Caki2 (cell line): ENCODE data around the gene C11orf91. TPM values are rescaled to one million over a fixed set of nuclear protein-coding genes. Genes with fewer than 3 reads are reported as not detected.
"Not testable (repeated sequence)": the region's sequence is repeated elsewhere in the genome, so short reads cannot be mapped to it uniquely, and the experiment has no call there.

Experiments
- DNase-seq: peaks from one replicate; pipeline ENCODE4 v3.0.0-alpha.2; 2015; ENCODE audit warnings: low read depth
- in situ Hi-C: cut with HindIII; loops from 2 replicates; pipeline ENCODE4 v1.10.0; 2016; ENCODE audit warnings: low sequenced_read_pairs, low pct_unique_long_range_greater_than_20kb, mixed read lengths
- total RNA-seq: library from RNA; depleted of rRNA; stranded (reverse); fragments of >200 nt; shearing (Covaris generic); gene quantifications from 2 replicates; pipeline ENCODE4 v1.2.3, GENCODE V29; 2014; ENCODE audit warnings: low replicate concordance

C11orf91 gene
- total RNA-seq, 1 experiment from 2014 or later = not detected

DNA sequence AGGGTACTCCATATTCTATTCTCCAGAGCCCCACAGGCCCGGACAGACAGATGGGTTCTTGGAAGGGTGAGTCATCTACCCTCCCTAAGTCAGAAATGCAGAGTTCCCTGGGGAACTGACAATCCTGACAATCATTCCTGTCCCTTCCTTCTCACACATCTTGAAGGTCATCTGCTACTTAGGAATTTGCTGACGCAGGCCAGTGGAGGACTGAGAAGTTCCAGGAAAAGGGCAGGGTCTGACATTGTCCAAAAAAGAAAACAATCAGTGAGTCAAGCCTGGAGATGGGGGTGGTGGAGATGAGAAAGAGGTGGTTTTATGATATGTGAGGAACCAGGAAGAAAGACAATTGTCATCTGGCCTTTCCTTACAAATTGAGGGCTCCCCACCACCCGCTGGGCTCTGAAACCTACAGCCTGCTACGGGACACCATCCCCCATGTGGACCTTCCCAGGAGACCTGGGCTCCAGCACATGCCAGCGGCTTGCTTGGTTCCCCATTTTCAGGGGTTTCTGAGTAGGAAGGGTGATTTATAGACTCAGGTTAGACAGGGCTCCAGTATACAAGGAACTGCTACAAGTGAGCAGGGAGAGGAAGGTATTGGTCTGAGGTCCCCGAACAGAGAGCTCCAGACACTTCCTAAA lies 22.7 kb upstream of the C11orf91 start:
- in situ Hi-C loops = no loop called here
- peak; percentile 80 for DNase-seq

DNA sequence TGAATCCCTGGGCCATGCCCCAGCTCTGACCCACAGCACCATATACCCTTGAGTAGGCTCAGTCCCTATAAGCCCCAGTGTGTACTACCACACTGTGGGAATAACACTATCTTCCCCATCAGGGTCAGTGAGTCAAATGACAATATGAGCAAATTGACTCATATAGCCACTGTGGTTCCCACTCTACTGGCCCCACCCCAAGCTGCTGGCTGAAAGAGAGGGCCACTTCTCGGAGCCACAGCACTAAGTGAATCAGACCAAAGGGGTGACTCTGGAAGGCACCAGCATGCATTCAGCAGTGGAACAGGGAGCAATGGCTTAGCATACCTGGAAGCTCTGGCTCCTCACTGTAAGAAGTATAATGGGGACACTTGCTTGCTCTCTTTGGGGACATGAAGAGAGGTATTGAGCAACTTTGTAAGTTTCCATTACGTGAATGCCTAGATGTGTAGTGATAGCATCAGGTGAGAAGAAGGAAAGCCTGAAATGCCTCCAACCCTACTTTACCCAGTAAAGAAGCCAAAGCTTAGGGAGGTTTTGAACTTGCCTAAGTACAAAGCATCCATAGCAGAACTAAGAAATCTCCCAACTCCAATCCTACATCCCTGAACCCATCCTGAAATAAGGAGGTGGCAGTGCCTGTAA lies 22.1 kb upstream of the C11orf91 start:
- in situ Hi-C loops = no loop called here
- no peak for DNase-seq

DNA sequence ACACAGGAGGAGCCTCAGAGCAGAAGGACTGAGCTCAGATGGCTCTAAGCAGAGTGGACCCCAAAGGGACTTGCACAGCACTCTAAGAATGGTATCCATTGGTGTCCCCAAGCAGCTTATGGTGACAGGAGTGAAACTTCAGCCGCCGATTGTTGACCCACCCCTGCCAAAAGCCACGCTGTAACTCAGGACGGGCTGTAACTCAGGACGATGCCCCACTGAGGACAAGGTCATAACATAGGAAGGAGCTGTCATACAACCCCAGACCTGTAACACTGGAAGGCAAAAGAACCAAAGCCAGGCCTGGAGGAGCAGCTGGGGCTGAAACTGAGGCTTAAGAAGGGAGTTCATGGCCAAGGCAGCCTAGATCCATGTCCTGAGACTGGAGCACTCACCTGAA lies 21.4 kb upstream of the C11orf91 start:
- no peak for DNase-seq
- in situ Hi-C loops = no loop called here

DNA sequence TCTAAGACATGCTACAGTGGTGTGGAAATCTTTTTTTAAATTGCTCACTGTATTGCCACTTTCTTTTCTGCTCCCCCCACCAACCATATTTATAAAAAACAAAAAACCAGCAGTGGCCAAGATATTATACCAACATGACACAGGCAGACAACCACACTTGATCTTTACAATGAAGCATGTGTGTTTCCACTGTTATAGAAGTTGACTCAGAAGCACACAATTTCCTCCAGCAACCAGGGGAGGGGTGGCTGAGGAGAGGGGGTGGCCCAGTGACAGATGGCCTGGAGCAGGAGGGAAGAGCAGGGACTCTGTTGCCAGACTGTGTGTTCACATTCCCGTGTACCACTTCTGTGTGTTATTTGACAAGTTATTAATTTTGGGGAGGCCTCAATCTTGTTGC lies 20.8 kb upstream of the C11orf91 start:
- no peak for DNase-seq
- in situ Hi-C loops = no loop called here

DNA sequence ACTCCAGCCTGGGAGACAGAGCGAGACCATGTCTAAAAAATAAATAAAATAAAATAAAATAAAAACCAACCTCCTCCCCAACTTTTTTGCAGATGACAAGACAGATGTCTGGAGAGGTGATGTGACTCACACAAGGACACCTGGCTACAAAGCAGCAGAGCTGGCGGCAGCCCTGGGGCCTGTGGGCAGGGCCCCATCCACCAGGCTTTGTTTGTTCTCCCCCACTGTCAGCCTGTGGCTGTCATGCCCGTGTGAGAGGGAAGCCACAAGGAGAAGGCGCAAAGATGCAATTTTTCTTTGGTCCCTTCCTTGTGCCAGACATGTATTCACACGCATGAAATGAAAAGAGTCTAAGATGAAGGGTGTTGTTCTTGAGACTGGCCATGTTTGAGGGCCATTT lies 19.0 kb upstream of the C11orf91 start:
- no peak for DNase-seq
- in situ Hi-C loops = no loop called here

DNA sequence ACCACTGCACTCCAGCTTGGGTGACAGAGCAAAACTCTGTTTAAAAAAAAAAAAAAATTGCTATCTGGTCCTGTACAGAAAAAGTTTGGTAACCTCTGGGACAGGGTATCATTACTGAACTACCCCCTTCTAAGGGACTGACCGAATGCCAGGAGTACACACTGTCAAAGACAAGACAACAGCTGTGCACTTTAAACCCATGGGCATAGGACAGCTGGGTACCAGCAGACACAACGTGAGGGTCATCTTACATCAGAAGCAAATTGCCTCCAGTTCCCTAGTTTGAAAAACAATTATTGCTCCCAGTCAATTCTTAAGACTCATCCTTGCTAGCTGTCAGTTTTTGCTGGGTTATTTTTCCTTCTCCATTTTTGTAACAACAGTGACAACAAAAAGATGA lies 17.8 kb upstream of the C11orf91 start:
- no peak for DNase-seq
- in situ Hi-C loops = no loop called here

DNA sequence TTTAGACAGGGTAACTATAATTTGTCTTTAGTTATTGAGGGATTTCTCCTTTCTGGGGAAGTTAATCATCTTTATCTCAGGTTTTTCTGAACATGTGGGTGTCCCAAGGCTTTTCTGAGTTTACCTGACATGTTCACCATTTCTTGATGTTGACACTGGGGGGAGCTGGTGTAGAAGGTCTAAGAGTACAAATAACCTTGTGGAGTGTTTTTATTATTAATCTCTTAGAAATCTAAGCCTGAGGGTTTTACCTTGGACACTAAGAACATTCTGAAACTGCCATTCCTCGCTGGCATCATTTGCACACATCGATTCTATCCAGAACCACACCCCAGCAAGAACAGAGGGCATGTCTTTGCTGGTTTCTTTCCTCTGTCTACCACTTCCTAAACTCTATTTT lies 15.6 kb upstream of the C11orf91 start:
- in situ Hi-C loops = no loop called here
- DNase-seq = no peak

DNA sequence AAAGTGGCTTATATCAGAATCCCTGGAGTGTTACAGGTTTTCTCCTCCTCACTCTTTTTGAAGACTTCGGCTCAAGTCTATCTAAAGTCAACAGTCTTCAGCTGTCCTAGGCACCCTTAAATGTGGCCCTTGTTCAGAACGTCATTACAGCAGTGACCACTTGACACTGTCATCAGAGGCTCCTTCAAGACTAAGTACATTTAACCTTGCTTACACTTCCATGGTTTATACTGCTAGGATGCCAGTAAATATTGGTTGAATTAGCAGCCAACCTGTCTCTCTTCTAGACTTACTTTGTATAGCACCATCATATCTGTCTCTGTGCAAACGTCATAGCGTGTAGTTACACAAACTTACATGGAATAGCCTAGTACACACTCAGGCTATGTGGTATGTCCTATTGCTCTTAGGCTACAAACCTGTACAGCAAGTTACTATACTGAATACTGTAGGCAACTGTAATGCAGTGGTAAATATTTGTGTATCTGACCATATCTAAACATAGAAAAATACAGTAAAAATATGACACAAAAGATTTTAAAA lies 13.3 kb upstream of the C11orf91 start:
- no peak for DNase-seq
- in situ Hi-C loops = no loop called here

DNA sequence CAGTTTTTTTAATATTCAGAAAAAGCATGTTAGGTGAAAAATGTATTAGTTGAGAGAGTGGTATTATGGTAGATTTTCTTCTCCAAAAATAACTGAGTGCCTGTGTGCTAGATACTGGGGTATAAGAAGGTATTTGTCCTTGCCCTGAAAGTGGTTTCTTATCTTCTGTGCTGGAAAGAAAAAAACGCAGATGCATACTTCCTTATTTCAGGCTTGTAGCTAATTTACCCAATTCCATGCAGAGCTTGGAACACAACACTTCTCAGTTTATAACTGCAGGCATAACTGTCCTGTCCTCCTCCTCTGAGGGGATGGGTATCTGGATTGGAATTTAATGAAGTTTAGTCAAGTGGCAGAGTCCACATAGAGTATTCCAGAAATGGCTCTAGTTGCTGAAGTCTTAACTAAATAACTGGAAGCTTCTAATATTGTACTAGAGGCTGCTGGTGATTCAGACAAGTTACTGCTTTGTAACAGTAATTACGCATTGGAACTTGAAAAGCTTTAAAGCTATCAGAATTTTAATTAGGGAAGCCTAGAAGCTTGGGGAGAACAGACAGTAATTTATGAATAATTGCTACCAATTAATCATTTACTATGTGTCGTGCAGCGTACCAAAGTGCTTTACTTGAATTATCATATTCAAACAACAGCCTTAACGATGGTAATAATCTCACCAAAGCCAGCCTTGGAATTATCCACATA lies 12.7 kb upstream of the C11orf91 start:
- no peak for DNase-seq

DNA sequence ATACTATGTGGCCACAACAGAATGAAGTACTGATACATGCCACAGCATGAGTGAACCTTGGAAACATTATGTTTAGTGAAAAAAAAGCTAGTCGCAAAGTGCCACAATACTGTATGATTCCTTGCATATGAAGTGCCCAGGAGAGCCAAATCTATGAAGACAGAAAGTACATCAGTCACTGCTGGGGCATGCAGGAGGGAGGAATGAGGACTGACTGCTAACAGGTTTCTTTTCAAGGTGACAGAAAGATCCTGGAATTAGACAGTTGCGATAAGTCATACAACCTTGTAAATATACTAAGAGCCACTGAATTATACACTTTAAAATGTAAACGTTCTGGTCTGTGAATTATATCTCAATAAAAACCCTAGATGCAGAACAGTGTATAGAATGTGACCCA lies 11.8 kb upstream of the C11orf91 start:
- in situ Hi-C loops = no loop called here
- DNase-seq = no peak

More for the DNA sequence above, 12.7 kb upstream of the C11orf91 start:
- in situ Hi-C loops = no loop called here

DNA sequence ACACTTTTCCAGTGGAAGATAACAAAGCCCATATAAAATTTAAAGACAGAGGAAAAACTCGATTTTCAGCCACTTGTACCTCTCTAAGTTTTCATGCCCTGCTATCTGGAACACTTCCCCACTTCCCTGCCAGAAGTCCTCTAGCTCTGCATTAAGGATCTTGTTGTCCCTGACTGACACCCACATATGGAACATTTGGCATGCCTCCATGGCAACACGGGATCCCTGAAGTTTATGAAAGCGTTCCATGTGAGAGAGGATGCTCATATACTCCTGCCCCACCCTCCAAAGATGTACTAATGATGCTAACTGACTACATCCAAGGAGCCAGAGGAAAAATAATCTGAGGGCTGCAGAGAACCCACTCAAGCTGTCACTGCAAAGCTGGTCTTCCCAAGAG lies 8.8 kb upstream of the C11orf91 start:
- in situ Hi-C loops = no loop called here
- no peak for DNase-seq

DNA sequence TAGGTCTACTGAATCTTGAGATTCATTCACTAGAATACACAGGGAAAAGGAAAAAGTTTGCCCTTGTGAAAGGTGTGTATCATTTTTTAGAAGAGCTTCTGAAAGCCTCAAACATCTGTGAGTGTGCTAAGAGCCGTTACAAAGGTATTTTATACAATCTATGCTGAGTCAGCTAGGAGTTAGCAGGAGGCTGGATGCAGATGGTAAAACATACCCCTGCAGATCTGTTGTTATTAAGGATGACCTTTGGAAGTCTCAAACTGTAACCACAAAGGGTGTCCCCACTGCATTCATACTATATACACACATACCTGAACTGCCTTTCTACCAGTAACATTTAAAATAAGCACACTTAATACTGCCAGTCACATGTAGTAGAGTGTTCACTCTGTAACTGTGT lies 8.4 kb upstream of the C11orf91 start:
- in situ Hi-C loops = no loop called here

DNA sequence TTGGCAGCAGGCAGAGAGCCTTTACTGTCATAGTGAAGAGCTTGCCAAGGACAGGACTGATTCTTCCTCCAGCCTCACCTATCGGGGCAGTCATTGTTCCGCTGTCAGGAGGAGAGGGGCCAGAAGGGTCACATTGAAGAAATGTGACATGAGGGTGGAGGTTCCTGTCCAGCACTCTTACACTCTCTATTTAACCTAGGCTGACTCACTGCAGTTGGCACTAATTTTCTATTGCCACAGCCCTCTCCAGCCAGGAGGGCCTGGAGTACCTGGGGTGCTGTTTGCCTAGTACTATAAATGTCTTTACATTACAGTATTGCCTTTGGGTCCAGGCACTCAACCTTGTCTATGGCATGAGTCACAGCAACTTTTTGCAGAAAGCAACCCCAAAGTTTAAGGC lies 7.2 kb upstream of the C11orf91 start:
- in situ Hi-C loops, DNase-seq: not testable (repeated sequence)

More for the DNA sequence above, 8.4 kb upstream of the C11orf91 start:
- DNase-seq = no peak

DNA sequence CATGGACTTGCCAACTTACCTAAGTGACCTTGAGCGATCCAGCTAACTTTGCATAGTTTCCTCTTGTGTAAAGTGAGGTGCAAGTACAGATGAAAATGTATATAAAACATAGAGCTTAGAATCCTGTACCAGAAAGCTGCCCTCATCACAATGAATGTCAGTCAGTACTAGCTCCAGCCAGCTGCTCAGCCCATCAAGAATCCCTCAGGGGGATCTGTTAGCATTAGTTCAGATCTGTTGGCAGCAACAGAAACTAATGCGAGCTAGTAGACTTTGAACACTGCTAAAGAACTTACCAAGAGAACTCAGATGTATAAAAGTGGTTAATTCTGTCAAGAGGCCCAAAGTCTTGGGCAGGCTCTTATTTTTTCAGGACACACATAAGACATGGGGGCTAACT lies 6.3 kb upstream of the C11orf91 start:
- in situ Hi-C loops = no loop called here

DNA sequence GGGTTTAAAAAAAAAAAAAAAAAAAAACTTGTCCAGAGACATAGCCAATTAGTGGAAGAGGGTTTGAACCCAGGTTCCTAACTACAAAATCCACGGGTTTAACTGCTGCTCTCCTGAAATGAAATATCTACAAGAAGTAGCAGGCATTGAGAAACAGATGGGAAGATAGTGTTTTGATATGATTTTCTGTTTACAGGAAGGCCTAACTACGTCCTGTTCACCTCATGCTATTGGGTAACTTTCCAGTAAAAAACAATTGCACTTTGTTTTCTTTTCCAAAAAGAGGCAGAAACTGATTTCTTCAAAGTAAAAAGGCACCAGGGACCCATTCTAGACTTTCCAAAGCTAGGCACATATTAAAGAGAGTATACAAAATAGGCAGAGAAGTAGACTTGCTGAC lies 5.9 kb upstream of the C11orf91 start:
- in situ Hi-C loops = no loop called here

More for the DNA sequence above, 6.3 kb upstream of the C11orf91 start:
- DNase-seq = no peak

DNA sequence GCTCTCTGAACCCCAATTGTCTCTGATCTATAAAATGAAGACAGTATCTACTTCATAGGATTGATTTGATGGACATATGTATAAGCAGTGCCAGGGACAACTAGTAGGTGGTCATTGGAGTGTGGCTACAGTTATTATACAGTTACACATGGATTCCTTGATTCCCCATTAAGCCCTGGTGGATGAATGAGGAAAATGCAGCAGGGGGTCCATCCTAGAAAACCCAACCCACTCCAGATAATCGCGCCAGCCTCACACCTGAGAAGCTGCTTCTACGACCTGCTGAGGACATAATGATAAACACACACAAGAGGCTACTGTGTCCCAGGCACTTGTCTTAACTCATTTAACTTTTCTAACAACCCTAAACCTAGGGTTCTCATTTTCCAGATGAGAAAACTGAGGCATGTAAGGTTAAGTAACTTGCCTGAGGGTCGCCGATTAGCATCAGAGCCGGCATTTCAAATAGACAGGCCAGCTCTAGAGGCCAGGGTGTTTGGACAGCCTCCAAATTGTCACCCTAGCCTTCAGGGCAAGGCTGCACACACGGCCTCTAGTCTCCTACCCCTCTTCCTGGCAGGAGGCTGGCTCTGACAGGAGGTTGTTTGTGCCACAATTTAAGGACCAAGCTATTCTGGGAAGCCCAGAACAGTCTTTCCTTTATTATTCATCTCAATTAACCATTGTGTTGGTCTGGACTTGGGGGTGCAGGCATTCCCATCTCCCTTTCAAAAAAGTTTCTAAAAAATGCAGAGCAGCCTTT lies 3.8 kb upstream of the C11orf91 start:
- in situ Hi-C loops = no loop called here
- no peak for DNase-seq

More for the DNA sequence above, 5.9 kb upstream of the C11orf91 start:
- DNase-seq = no peak

DNA sequence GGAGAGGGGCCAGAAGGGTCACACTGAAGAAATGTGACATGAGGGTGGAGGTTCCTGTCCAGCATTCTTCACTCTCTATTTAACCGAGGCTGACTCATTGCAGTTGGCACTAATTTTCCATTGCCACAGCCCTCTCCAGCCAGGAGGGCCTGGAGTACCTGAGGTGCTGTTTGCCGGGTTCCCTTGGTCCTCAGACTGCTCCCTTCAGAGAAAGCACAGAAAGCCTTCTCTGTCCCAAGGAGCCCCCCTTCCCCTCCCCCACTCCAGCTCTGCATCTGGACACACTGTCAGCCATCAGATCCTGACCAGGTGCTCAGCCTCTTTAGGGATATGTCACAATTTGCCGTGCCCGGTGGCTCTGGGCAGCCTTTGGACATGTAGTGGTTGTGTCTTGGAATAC lies 3.2 kb upstream of the C11orf91 start:
- in situ Hi-C loops = no loop called here
- DNase-seq = peak; percentile 59

DNA sequence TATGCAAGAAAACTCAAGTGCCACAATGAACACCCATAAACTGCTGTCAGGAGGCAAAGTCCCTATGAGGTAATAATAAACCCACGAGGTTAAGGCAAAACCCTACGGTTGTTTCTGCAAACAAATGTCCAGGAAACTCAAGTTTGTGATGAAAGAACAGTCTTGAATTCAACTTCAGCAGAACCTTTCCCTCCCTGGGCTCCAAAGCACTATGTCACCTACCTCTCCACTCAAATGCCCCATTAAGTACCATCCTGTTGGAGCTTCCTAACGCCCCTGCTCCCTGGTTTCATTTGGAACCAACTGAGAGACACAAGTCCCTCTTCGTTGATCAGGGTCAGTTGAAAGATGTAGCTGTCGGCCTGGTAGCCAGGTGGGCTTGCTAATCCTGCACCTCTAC lies 2.6 kb upstream of the C11orf91 start:
- in situ Hi-C loops = no loop called here
- no peak for DNase-seq
